ENCODE data around the gene BBS9.

DNA sequence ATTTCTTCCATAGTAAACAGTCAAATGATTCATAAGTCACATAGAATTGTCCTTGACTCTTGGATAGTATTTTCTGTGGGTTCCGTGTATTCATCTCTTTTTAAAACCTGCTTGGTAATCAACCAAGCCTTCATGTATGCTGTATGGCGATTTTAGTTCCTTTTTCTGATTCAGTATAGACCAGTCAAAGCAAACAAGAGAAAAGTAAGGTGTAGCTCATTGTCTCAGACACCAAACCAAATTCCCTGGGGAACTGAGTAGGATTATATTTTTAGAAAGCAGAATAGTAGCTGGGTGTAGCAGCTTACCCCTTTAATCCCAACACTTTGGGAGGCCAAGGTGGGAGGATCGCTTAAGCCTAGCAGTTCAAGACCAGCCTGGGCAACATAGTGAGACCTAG is 240.5 kb downstream of the BBS9 start:
- TF ChIP-seq CTCF (conservative IDR thresholded peaks at IDR 0.05) (no peak), ZFX (IDR thresholded peaks at IDR 0.05) (no peak)

All from C4-2B (cell line).